H1 (cell line): ENCODE results near the gene XDH. TPM values are rescaled to one million over a fixed set of nuclear protein-coding genes. Genes with fewer than 3 reads are reported as not detected.

Experiments
- CTCF ChIA-PET: fragments of 300-600 bp; sonication (Branson Sonifier 250); formaldehyde crosslinking; loops from one replicate; lab custom pipeline; 2021; ENCODE audit not compliant: partially characterized antibody; lab: Charles Lee
- POLR2A ChIA-PET: fragments of 300-600 bp; sonication (Branson Sonifier 250); formaldehyde crosslinking; loops from one replicate; lab custom pipeline; 2021; ENCODE audit warnings: inconsistent platforms; ENCODE audit not compliant: partially characterized antibody; lab: Charles Lee
- DNase-seq, 2 experiments: peaks; one replicate each; pipeline versions ENCODE4 v3.0.0 to v3.0.0-alpha.2; 2010 to 2022; ENCODE audit warnings: low spot score in 2 of 2, low read depth in 1 of 2, mixed read lengths in 1 of 2
- FAIRE-seq: peaks from 2 replicates; lab custom pipeline; 2011; peaks lifted over from hg19 to GRCh38; lab: Jason Lieb, UNC
- H2AFZ ChIP-seq: 2 replicates; pipeline ENCODE4 v1.8.1; 2012; ENCODE audit warnings: low read length, inconsistent platforms
- H2AK5ac ChIP-seq: 2 replicates; pipeline ENCODE4 v1.6.1; 2013; ENCODE audit warnings: low read depth, low read length
- H2BK120ac ChIP-seq: replicated peaks from 2 replicates; pipeline ENCODE3; 2013; ENCODE audit warnings: low read depth, low read length, inconsistent platforms
- H2BK12ac ChIP-seq: 2 replicates; pipeline ENCODE4 v1.6.1; 2013; ENCODE audit warnings: low read depth, low read length
- H2BK15ac ChIP-seq: 2 replicates; pipeline ENCODE4 v1.6.1; 2013; ENCODE audit warnings: low read length
- H2BK20ac ChIP-seq: 2 replicates; pipeline ENCODE4 v1.6.1; 2013; ENCODE audit warnings: low read length
- H2BK5ac ChIP-seq: 2 replicates; pipeline ENCODE4 v1.6.1; 2013; ENCODE audit warnings: low read depth, low read length
- H3K14ac ChIP-seq: 2 replicates; pipeline ENCODE4 v1.6.1; 2013; ENCODE audit warnings: inconsistent platforms; ENCODE audit not compliant: insufficient read length
- H3K18ac ChIP-seq: 2 replicates; pipeline ENCODE4 v1.6.1; 2013; ENCODE audit warnings: low read length; ENCODE audit errors: extremely low read depth
- H3K23ac ChIP-seq: 2 replicates; pipeline ENCODE4 v1.6.1; 2013; ENCODE audit warnings: inconsistent platforms; ENCODE audit not compliant: insufficient read length
- H3K23me2 ChIP-seq: 2 replicates; pipeline ENCODE4 v1.6.1; 2013; ENCODE audit warnings: low read depth, low read length
- H3K27ac ChIP-seq: 2 replicates; pipeline ENCODE4 v1.6.1; 2011; ENCODE audit warnings: low read depth, low read length, inconsistent platforms
- H3K27me3 ChIP-seq, 4 experiments: replicated peaks in 1 of 4; 1 replicate in 1 of 4; 2 replicates in 3 of 4; pipeline versions ENCODE4 v1.6.1 to v1.8.1; 2011 to 2013; ENCODE audit warnings: low read length in 3 of 4, mild to moderate bottlenecking in 3 of 4, inconsistent platforms in 2 of 4, mixed read lengths in 2 of 4, moderate library complexity in 1 of 4; ENCODE audit not compliant: control insufficient read depth in 3 of 4, insufficient read depth in 3 of 4; ENCODE audit errors: extremely low read depth in 1 of 4
- H3K36me3 ChIP-seq, 4 experiments: 2 replicates each; pipeline versions ENCODE4 v1.6.1 to v1.8.1; 2011 to 2013; ENCODE audit warnings: mild to moderate bottlenecking in 4 of 4, low read length in 3 of 4, moderate library complexity in 2 of 4, control low read depth in 1 of 4, inconsistent platforms in 1 of 4; ENCODE audit not compliant: insufficient read depth in 4 of 4, control insufficient read depth in 2 of 4
- H3K4ac ChIP-seq: replicated peaks from 2 replicates; pipeline ENCODE3; 2013; ENCODE audit warnings: low read length, low read depth, mixed read lengths, inconsistent platforms; ENCODE audit not compliant: insufficient read length
- H3K4me1 ChIP-seq, 4 experiments: replicated peaks in 1 of 4; 1 replicate in 1 of 4; 2 replicates in 3 of 4; pipeline versions ENCODE4 v1.6.1 to v1.8.1; 2011 to 2013; ENCODE audit warnings: low read length in 3 of 4, inconsistent platforms in 2 of 4, mixed read lengths in 1 of 4; ENCODE audit not compliant: insufficient read depth in 4 of 4, control insufficient read depth in 3 of 4
- H3K4me2 ChIP-seq, 2 experiments: 2 replicates each; pipeline versions ENCODE4 v1.6.1 to v1.8.1; 2011 to 2013; ENCODE audit warnings: low read depth in 2 of 2, low read length in 2 of 2, control low read depth in 1 of 2, inconsistent platforms in 1 of 2, mild to moderate bottlenecking in 1 of 2; ENCODE audit not compliant: insufficient read depth in 1 of 2
- H3K4me3 ChIP-seq, 4 experiments: fragments of 200-600, 300-600 bp in 1 of 4; sonication (generic), shearing (Covaris generic), sonication (Bioruptor Twin) in 1 of 4; 2 replicates each; pipeline versions ENCODE4 v1.5.1 to v1.8.1; 2011 to 2016; ENCODE audit warnings: low read length in 4 of 4, low read depth in 3 of 4, control low read depth in 2 of 4, inconsistent platforms in 2 of 4, mild to moderate bottlenecking in 2 of 4, mixed read lengths in 1 of 4, moderate library complexity in 1 of 4; ENCODE audit not compliant: insufficient read depth in 2 of 4; ENCODE audit errors: extremely low read depth in 1 of 4
- H3K56ac ChIP-seq: replicated peaks from 2 replicates; pipeline ENCODE3; 2013; ENCODE audit warnings: low read depth, mild to moderate bottlenecking, mixed read lengths, low read length, inconsistent platforms; ENCODE audit not compliant: insufficient read length
- H3K79me1 ChIP-seq: 2 replicates; pipeline ENCODE4 v1.6.1; 2013; ENCODE audit warnings: low read depth, low read length, control low read depth
- H3K79me2 ChIP-seq, 2 experiments: 2 replicates each; pipeline versions ENCODE4 v1.6.1 to v1.8.1; 2012 to 2013; ENCODE audit warnings: low read length in 2 of 2, mild to moderate bottlenecking in 2 of 2, inconsistent platforms in 1 of 2; ENCODE audit not compliant: insufficient read depth in 2 of 2, control insufficient read depth in 1 of 2
- H3K9ac ChIP-seq, 4 experiments: replicated peaks in 1 of 4; 1 replicate in 1 of 4; 2 replicates in 3 of 4; pipeline versions ENCODE4 v1.6.1 to v1.8.1; 2011 to 2013; ENCODE audit warnings: low read depth in 3 of 4, low read length in 3 of 4, control low read depth in 2 of 4, mild to moderate bottlenecking in 2 of 4, moderate library complexity in 2 of 4, inconsistent platforms in 1 of 4; ENCODE audit errors: extremely low read depth in 1 of 4
- H3K9me3 ChIP-seq, 2 experiments: 2 replicates each; pipeline versions ENCODE4 v1.6.1 to v1.8.1; 2012 to 2013; ENCODE audit warnings: mild to moderate bottlenecking in 2 of 2, moderate library complexity in 2 of 2, control low read depth in 1 of 2, inconsistent platforms in 1 of 2, low read depth in 1 of 2, low read length in 1 of 2, mixed read lengths in 1 of 2; ENCODE audit not compliant: insufficient read depth in 2 of 2
- H4K20me1 ChIP-seq, 2 experiments: replicated peaks in 1 of 2; 2 replicates each; pipeline versions ENCODE3 to v1.8.1; 2011 to 2013; ENCODE audit warnings: inconsistent platforms in 2 of 2, low read length in 2 of 2, mild to moderate bottlenecking in 1 of 2; ENCODE audit not compliant: insufficient read depth in 2 of 2, control insufficient read depth in 1 of 2
- H4K5ac ChIP-seq: 2 replicates; pipeline ENCODE4 v1.6.1; 2013; ENCODE audit warnings: low read length, low read depth, mixed read lengths, inconsistent platforms; ENCODE audit not compliant: insufficient read length
- H4K8ac ChIP-seq: 2 replicates; pipeline ENCODE4 v1.8.0; 2013; ENCODE audit warnings: mild to moderate bottlenecking, moderate library complexity, low read length, inconsistent platforms; ENCODE audit not compliant: insufficient read depth; ENCODE audit errors: extremely low read depth
- H4K91ac ChIP-seq: replicated peaks from 2 replicates; pipeline ENCODE3; 2013; ENCODE audit warnings: low read length, mixed read lengths, inconsistent platforms; ENCODE audit not compliant: insufficient read length
- CBX8 ChIP-seq: fragments of 300-800, 300-1000 bp; sonication (generic); IDR thresholded peaks from 2 replicates; pipeline ENCODE4 v1.7.1; 2016; ENCODE audit warnings: low read depth, low read length, borderline replicate concordance
- CHD2 ChIP-seq: IDR thresholded peaks from 2 replicates; pipeline ENCODE4 v1.6.1; 2012; ENCODE audit warnings: low read length, improper control_type of control experiment
- CREB1 ChIP-seq: IDR thresholded peaks from 2 replicates; pipeline ENCODE4 v1.6.1; 2012; ENCODE audit warnings: inconsistent platforms
- JUND ChIP-seq: IDR thresholded peaks from 2 replicates; pipeline ENCODE4 v1.6.1; 2011; ENCODE audit warnings: mild to moderate bottlenecking, improper control_type of control experiment, low read length
- KDM4A ChIP-seq: IDR thresholded peaks from one replicate; pipeline ENCODE4 v1.7.1; 2012; ENCODE audit warnings: low read depth, mild to moderate bottlenecking, moderate library complexity, low read length, inconsistent platforms; ENCODE audit not compliant: severe bottlenecking
- MAFK ChIP-seq: IDR thresholded peaks from 2 replicates; pipeline ENCODE4 v1.6.1; 2012; ENCODE audit warnings: low read depth, mild to moderate bottlenecking, improper control_type of control experiment, low read length
- MAX ChIP-seq: IDR thresholded peaks from 2 replicates; pipeline ENCODE4 v1.6.1; 2012; ENCODE audit warnings: inconsistent platforms
- RFX5 ChIP-seq: IDR thresholded peaks from 2 replicates; pipeline ENCODE4 v1.6.1; 2011; ENCODE audit warnings: low read depth, low read length, improper control_type of control experiment, borderline replicate concordance
- SIRT6 ChIP-seq: IDR thresholded peaks from one replicate; pipeline ENCODE4 v1.7.1; 2012; ENCODE audit warnings: low read length, inconsistent platforms
- SIX5 ChIP-seq: IDR thresholded peaks from 2 replicates; pipeline ENCODE4 v1.6.1; 2011; ENCODE audit warnings: mild to moderate bottlenecking, low read depth, low read length
- WGBS, 2 experiments: shearing (Covaris generic) in 1 of 2; methylation state at CpG; one replicate each; pipeline versions ENCODE4 v1.1.6 to v1.1.7; 2013 to 2015; ENCODE audit warnings: low lambda C conversion rate in 2 of 2, mixed read lengths in 2 of 2, inconsistent platforms in 1 of 2, low coverage in 1 of 2, missing lambda C conversion rate in 1 of 2; ENCODE audit not compliant: insufficient replicate concordance in 2 of 2, insufficient coverage in 1 of 2, insufficient read length in 1 of 2; ENCODE audit errors: extremely low coverage in 1 of 2, missing lambda C conversion rate in 1 of 2; 5-methylcytosine and 5-hydroxymethylcytosine counted together
- polyA plus RNA-seq, 7 experiments: library from polyadenylated mRNA; depleted of rRNA in 3 of 7; stranded (reverse) in 5 of 7; unstranded in 2 of 7; fragments of >200 nt in 5 of 7; fragments of 200-250 nt in 2 of 7; gene quantifications; 1 replicate in 5 of 7; 2 replicates in 1 of 7; 4 replicates in 1 of 7; pipeline versions ENCODE4 v1.2.1 to v1.2.3, GENCODE V29; 2011 to 2013; ENCODE audit warnings: missing spikeins in 2 of 7, mixed read lengths in 2 of 7
- total RNA-seq: library from RNA; stranded (reverse); fragmentation: NEBNext Ultra II Directional; extraction: Animal tissue kit (Norgen Biotek cat#: 25700); gene quantifications from 2 replicates; pipeline ENCODE4 v1.2.1, GENCODE V29; 2021

XDH gene
- total and polyA plus RNA-seq, 2 of the 8 experiments (the other 6 are each of a cell fraction or from before 2014, with no cell fraction given): 0.68 to 1.2 TPM

DNA sequence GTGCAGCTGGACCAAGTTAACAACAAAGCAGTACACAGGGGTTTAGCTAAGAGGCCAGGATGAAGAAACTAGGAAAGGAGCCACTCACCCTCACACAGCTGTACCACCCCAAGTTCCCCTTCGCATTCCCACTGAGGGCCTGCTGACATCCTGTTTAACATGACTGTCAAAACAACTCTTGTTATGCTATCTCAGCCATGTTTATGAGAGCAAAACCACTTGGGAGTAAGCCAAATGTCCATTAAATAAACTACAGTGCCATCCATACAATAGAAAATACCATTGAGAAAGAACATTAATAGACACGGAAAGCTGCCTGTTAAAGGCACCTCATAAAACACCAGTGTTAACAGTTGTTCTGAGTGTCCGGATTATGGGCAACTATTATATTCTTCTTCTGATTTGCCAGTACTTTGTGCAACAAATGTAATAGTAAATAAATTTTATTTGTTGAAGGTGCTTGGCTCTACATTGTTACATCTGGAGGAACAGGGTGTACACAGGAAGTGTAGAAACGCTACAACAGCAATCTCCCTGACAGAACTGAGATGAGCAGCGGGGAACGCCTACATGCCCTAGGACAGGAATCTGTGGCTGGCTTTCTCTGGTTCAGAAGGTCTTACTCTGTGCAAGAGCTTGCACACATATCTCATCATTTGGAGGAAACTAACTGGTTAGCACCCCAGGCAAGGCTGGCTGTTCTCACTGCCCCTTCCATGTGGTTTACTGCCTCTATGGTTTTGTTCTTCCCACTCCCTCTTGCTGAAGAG lies 95.0 kb downstream of the XDH start:
- H3K56ac ChIP-seq: no peak overlapping the region
- H4K8ac ChIP-seq: no peak overlapping the region
- H3K79me1 ChIP-seq: no peaks in the 10 kb centered on the region; the same call in 1 of the 2 replicates
- no peaks in the 10 kb centered on the region for H3K27me3 ChIP-seq
- no peak overlapping the region for H2BK20ac ChIP-seq
- TF ChIP-seq SIRT6: no peak
- TF ChIP-seq MAX: no peak
- no peak for TF ChIP-seq CHD2
- TF ChIP-seq JUND: no peak
- no peak for TF ChIP-seq RFX5
- no peak for TF ChIP-seq SIX5
- TF ChIP-seq MAFK: no peak
- no peak for TF ChIP-seq CBX8
- no peak for TF ChIP-seq CREB1
- no peak for TF ChIP-seq KDM4A
- H2BK5ac ChIP-seq: no peak overlapping the region
- ChIA-PET POLR2A (no interaction called here), CTCF (interaction anchor here (0.6 to 9.4 kb wide), 3 partner anchors 12 to 1092 kb away, joined by 3 to 64 read pairs (median 3); no protein-coding TSS in a partner anchor)
- 92% methylated on average over 6 of the region's 6 CpGs; no CpG with 5 or more reads in 1 of the 2 experiments for WGBS, 2 experiments
- no peaks in the 10 kb centered on the region for H3K9me3 ChIP-seq
- no peaks in the 10 kb centered on the region for H3K23me2 ChIP-seq
- no peak for FAIRE-seq
- no peak overlapping the region for H3K14ac ChIP-seq
- no peak overlapping the region for H3K27ac ChIP-seq
- H4K20me1 ChIP-seq: no peaks in the 10 kb centered on the region
- no peak overlapping the region for H3K18ac ChIP-seq
- H3K9ac ChIP-seq: no peak overlapping the region
- H2AK5ac ChIP-seq: no peak overlapping the region
- no peaks in the 10 kb centered on the region for H3K79me2 ChIP-seq
- H3K36me3 ChIP-seq: no peaks in the 10 kb centered on the region
- H2BK12ac ChIP-seq: no peak overlapping the region
- no peak overlapping the region for H2BK120ac ChIP-seq
- DNase-seq: no peak
- no peak overlapping the region for H3K4ac ChIP-seq
- no peak overlapping the region for H4K91ac ChIP-seq
- H4K5ac ChIP-seq: no peak overlapping the region
- H2BK15ac ChIP-seq: no peak overlapping the region
- H3K4me3 ChIP-seq: no peak overlapping the region
- no peak overlapping the region for H3K23ac ChIP-seq
- H3K4me1 ChIP-seq: peaks cover 0 to 5% (median under 1%) of the 10 kb centered on the region in 4 experiments; a peak in 2 of 7 replicates
- H2AFZ ChIP-seq: no peak overlapping the region
- H3K4me2 ChIP-seq: no peak overlapping the region
